SIG-M5 treated with dmso at 0.1 percent for 504 hours (cell line): ENCODE measurements around the gene ANKDD1B.
"Not testable (repeated sequence)": the region's sequence is repeated elsewhere in the genome, so short reads cannot be mapped to it uniquely, and the experiment has no call there.

Experiments
- DNase-seq: peaks from one replicate; lab custom pipeline; 2025; ENCODE audit not compliant: unreplicated experiment; lab: John Stamatoyannopoulos, UW

ANKDD1B gene

DNA sequence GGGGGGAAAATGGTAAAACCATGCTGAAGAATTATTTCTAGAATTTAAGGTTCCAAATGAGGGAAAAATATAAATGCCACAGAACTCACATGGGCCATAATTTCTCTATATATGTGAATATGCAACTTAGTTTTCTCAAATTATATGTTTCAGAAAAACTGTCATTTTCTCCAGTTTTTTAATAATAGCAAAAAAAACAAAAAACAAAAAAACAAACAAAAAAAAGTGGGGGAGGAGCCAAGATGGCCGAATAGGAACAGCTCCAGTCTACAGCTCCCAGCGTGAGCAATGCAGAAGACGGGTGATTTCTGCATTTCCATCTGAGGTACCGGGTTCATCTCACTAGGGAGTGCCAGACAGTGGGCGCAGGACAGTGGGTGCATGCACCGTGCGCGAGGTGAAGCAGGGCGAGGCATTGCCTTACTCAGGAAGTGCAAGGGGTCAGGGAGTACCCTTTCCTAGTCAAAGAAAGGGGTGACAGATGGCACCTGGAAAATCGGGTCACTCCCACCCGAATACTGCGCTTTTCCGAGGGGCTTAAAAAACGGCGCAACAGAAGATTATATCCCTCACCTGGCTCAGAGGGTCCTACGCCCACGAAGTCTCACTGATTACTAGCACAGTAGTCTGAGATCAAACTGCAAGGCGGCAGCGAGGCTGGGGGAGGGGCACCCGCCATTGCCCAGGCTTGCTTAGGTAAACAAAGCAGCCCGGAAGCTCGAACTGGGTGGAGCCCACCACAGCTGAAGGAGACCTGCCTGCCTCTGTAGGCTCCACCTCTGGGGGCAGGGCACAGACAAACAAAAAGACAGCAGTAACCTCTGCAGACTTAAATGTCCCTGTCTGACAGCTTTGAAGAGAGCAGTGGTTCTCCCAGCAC lies 84.5 kb downstream of the ANKDD1B start:
- DNase-seq = not testable (repeated sequence)

DNA sequence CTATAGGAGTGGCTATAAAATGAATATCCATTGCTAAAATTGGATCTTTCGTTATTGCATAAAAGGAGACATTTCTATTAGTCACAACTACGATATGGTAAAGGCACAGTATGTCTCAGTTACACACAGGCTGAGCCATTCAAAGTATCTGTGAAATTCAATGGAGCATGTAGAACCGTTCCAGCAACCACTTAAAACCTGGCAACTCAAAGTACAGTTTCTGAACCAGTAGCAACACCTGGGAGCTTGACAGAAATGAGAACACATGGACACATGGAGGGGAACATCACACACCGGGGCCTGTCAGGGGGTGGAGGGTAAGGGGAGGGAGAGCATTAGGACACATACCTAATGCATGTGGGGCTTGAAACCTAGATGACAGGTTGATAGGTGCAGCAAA lies 90.6 kb downstream of the ANKDD1B start:
- no peak for DNase-seq

DNA sequence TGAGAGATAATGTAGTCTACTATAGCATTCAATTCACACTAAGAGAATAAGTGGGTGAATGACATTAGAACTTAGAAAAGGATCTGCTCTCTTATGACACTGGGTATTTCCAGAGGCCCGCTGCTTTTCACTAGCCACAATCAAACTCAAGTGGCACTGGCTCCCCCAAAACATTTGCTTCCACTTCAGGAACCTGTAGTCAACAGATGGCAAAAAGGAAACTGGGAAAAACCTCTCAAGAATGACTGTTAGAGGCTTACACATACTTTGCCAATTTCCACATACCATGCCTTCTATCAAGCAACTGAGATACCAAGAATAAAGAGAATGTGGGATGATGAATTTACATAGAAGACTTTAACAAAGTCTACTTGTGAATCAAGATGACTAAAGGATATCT lies 94.8 kb downstream of the ANKDD1B start:
- no peak for DNase-seq

DNA sequence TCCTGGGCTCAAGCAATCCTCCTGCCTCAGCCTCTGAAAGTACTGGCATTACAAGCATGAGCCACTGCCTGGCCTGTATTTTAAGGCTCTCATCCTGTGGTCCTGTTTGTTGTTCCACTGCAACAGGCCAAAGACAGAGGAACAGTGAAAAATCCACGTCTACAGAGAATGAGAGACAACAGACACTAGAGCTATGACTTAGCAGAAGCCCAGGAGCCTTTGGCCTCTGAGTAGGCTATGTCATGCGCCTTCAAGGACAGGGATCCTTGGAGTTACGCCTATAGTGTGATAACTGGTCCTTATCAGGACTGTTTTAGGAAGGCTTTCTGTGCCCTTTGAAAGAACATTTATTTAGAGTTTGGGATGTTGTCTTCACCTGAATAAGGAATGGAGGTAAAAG lies 95.5 kb downstream of the ANKDD1B start:
- no peak for DNase-seq

DNA sequence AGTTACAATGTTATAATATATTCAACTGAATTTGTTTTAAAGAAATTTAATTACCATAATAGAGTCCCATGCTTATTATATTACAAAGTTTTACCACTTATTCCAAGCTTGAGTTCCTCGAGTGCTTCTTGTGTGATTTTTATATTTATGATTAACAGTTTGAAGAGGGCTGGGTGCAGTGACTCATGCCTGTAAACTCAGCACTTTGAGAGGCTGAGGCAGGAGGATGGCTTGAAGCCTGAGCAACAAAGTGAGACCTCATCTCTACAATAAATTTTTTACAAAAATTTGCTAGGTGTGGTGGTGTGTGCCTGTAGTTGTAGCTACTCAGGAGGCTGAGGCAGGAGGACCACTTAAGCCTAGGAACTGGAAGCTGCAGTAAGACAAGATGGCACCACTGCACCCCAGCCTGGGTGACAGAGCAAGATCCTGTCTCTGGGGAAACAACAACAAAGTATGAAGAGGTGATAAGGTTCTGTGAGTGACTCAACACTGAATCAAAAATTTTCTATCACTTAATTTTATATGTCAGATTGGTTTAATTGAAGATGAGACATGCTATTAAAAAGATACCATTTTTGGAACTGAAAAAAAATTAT lies 96.8 kb downstream of the ANKDD1B start:
- DNase-seq = no peak

DNA sequence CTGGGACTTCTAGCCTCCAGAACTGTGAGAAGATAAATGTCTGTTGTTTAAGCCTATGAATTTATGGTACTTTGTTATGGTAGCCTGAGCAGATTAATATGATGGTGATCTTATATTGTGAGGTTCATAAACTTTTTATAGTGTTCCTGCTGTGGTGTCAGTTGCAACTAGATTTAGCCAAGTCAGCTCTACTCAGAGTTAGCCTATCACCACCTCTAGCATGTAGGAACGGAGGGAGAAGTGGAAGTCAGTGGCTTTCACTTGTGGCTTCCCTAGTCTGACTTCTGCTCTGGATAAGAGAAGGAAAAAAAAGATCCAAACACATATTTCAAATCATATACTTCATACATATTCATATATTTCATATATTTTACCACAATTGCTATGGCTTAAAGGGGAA lies 99.4 kb downstream of the ANKDD1B start:
- DNase-seq = peak; percentile 68

DNA sequence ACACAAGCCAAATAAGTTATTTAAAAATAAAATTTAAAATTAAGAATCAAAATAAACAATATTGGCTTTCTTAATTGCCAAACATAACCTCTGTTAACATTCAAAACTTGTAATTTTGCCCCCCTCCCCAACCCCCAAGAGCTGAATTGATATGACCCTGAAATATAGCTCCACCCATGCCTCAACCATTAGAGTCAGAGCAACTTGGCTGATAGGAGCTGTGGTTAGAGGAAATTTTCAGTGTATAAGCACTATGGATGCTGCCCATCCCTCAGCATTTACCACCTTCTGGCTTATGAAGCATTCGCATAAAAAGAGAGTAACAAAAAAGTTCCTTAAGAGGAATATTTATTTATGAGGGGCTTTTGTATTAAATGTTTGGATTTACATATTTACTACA lies 99.9 kb downstream of the ANKDD1B start:
- no peak for DNase-seq

DNA sequence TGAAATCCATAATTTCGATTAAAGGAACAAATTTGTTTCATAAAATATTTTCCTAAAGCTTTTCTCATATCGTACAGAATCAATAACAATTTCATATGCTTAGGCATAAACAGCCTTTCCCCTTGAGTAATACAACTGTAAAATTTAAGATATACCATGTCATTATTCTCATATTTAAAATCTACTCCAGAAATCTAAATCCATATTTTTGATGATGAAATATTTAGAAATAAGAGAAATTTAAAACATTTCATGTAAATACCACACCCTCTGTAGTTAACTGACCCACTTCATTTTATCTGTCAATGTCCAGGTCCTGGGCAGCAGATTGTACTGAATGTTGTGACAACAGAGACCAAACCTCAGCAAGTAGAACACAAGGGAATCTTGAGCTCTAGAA lies 100.8 kb downstream of the ANKDD1B start:
- no peak for DNase-seq

DNA sequence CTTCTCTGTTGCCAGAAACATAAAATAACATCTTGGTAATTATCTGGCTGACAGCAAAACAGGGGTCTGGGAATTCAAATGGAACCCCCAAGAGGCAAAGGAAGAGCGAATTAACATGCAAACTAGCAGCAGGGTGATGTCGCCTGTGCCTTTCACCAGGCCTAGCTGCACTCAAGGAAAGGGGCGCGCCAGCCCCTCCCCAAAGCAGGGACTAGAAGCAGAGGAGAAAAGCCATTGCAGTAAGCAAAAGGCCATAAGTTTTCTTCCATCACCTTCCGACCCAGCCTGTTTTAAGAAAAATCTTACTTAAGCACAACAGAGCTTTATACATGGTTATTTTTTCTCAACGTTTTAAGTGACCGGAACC lies 105.4 kb downstream of the ANKDD1B start:
- DNase-seq = no peak

DNA sequence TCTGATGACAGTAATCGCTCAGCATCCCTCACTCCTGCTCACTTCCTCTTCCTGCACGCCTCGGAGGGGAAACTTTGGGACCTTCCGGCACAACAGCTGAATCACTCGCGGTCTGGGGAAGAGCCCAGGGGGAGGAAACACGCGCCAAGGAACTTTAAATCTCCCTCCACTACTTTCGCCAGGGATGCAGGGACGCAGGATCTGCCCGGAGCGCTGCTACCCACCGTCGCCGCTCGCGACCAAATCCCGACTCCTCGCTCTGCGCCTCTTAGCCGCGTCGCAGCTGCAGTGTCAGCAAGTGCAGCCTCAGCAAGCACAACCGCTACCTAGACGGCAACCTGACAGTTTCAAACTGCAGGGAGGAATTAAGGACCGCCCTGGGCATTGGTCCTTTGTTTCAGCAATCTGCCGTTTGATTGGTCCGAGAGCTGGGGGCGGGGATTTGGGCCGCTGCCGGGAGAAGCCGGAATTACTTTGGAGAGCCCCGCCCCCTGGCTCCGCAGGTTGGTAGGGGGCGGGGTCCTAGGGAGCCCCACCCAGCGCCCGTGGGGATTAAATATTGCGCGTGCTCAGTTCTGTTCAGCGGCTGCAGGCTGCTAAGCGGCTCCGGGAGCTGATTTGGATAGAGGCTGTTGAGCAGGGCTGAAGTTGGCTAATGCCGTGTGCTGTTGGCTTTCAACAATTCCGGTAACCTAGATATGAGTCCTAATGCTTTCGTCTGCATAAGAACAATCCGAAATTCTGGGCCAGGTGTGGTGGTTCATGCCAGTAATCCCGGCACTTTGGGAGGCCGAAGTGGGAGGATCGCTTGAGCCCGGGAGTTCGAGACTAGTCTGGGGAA lies 106.0 kb downstream of the ANKDD1B start, which contains the start of gene POC5:
POC5 (minus strand) TSS at position 356 of the 841 bp plus-strand sequence. CDS start 4,500 bp downstream, outside the sequence.
- DNase-seq = peak; percentile 98

DNA sequence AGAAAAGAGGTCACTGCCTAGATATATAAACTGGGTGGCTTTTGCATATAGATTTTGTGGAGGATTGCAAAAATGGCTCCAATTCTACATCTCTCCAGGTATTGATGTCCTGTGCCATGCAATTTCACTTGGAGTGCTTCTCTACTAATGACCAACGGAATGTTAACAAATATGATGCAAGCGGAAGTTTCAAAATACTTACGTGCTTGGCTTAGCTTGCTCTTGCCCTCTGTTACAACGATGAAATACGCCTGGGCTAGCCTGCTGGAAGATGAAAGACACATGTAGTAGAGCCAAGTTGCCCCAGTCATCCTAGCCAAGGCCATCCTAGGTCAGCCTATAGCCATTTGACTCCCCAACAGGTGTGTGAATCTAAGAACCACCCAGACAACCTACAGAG lies 109.6 kb downstream of the ANKDD1B start:
- peak; percentile 84 for DNase-seq
